ENCODE data around the gene LAMB4. TPM values are rescaled to one million over a fixed set of nuclear protein-coding genes. Genes with fewer than 3 reads are reported as not detected.

The LAMB4 gene
- total and polyA plus RNA-seq, 2 of the 8 experiments (the other 6 are each of a cell fraction or from before 2014, with no cell fraction given), result not detected

DNA sequence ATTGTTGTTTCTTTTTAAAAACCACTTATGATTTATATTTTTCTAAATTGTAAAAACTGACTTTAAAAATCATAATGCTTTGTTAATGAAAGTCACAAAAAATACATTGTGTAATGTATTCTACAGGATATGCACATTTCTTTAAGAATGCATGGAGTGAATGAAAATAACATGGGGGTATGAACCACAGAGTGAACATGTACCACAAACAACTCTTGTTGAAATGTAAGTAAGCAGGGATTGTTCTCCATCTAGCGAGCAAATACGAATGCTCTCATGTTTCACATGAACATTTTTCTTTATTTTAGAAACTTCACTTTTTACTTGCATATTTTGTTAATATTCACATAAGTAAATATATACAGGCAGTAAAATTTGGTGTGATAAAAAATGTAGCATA, 35.6 kb upstream of the LAMB4 start:
- Histone ChIP-seq H4K91ac (replicated peaks; ENCODE audit: insufficient read length, low read length) (no peak overlapping the region), H3K56ac (replicated peaks; ENCODE audit: insufficient read length, low read depth, low read length) (no peak overlapping the region), H3K79me1 (ENCODE audit: low read depth, low read length) (no peaks in the 10 kb centered on the region), H3K23me2 (ENCODE audit: low read depth, low read length) (no peaks in the 10 kb centered on the region), H4K8ac (ENCODE audit: extremely low read depth, insufficient read depth, low read length) (no peak overlapping the region), H4K20me1 (replicated peaks in 1 of 2; ENCODE audit: control insufficient read depth in 1 of 2, insufficient read depth in 2 of 2, low read length in 2 of 2) (no peaks in the 10 kb centered on the region), H3K9me3 (ENCODE audit: insufficient read depth in 2 of 2, low read depth in 1 of 2, low read length in 1 of 2) (no peaks in the 10 kb centered on the region), H3K23ac (ENCODE audit: insufficient read length) (no peak overlapping the region), H3K14ac (ENCODE audit: insufficient read length) (no peak overlapping the region), H3K4ac (replicated peaks; ENCODE audit: insufficient read length, low read depth, low read length) (no peak overlapping the region), H2BK20ac (ENCODE audit: low read length) (no peak overlapping the region), H4K5ac (ENCODE audit: insufficient read length, low read depth, low read length) (no peak overlapping the region), H2AK5ac (ENCODE audit: low read depth, low read length) (no peak overlapping the region), H3K4me2 (ENCODE audit: insufficient read depth in 1 of 2, low read depth in 2 of 2, low read length in 2 of 2) (no peak overlapping the region), H3K4me1 (replicated peaks in 1 of 4; ENCODE audit: control insufficient read depth in 3 of 4, insufficient read depth in 4 of 4, low read length in 3 of 4) (peaks cover 0 to 3% (median 1%) of the 10 kb centered on the region in 4 experiments; a peak in 3 of 7 replicates), H3K4me3 (ENCODE audit: extremely low read depth in 1 of 4, insufficient read depth in 2 of 4, low read depth in 3 of 4, low read length in 4 of 4) (no peak overlapping the region), H2AFZ (ENCODE audit: low read length) (no peak overlapping the region), H2BK5ac (ENCODE audit: low read depth, low read length) (no peak overlapping the region), H2BK12ac (ENCODE audit: low read depth, low read length) (no peak overlapping the region), H3K27me3 (replicated peaks in 1 of 4; ENCODE audit: control insufficient read depth in 3 of 4, extremely low read depth in 1 of 4, insufficient read depth in 3 of 4, low read length in 3 of 4) (no peaks in the 10 kb centered on the region), H3K27ac (ENCODE audit: low read depth, low read length) (no peak overlapping the region), H2BK15ac (ENCODE audit: low read length) (no peak overlapping the region), H3K79me2 (ENCODE audit: control insufficient read depth in 1 of 2, insufficient read depth in 2 of 2, low read length in 2 of 2) (no peaks in the 10 kb centered on the region), H2BK120ac (replicated peaks; ENCODE audit: low read depth, low read length) (no peak overlapping the region), H3K36me3 (ENCODE audit: control insufficient read depth in 2 of 4, insufficient read depth in 4 of 4, low read length in 3 of 4) (no peaks in the 10 kb centered on the region), H3K18ac (ENCODE audit: extremely low read depth, low read length) (no peak overlapping the region), H3K9ac (replicated peaks in 1 of 4; ENCODE audit: extremely low read depth in 1 of 4, low read depth in 3 of 4, low read length in 3 of 4) (no peak overlapping the region)
- FAIRE-seq (no peak), DNase-seq (ENCODE audit: low read depth in 1 of 2, low spot score in 2 of 2) (no peak)
- WGBS, 2 experiments (ENCODE audit: extremely low coverage in 1 of 2, insufficient coverage in 1 of 2, insufficient read length in 1 of 2, insufficient replicate concordance in 2 of 2, low coverage in 1 of 2, low lambda C conversion rate in 2 of 2, missing lambda C conversion rate in 1 of 2), result 92% methylated on average over 2 of the region's 2 CpGs; no CpG with 5 or more reads in 1 of the 2 experiments
- CTCF ChIA-PET (ENCODE audit: partially characterized antibody), result interaction anchor here (0.9 to 1.5 kb wide), 4 partner anchors 13 to 332 kb away, joined by 3 to 5 read pairs (median 3); no protein-coding TSS in a partner anchor
- POLR2A ChIA-PET (ENCODE audit: partially characterized antibody), result no interaction called here
- no peak for TF ChIP-seq CBX8 (IDR thresholded peaks at IDR 0.05; ENCODE audit: borderline replicate concordance, low read depth, low read length)
- TF ChIP-seq SP2 (IDR thresholded peaks at IDR 0.05; ENCODE audit: low read length), result no peak
- TF ChIP-seq TEAD4 (IDR thresholded peaks at IDR 0.05; ENCODE audit: low read depth, low read length), result no peak
- TF ChIP-seq, protein P1, sequence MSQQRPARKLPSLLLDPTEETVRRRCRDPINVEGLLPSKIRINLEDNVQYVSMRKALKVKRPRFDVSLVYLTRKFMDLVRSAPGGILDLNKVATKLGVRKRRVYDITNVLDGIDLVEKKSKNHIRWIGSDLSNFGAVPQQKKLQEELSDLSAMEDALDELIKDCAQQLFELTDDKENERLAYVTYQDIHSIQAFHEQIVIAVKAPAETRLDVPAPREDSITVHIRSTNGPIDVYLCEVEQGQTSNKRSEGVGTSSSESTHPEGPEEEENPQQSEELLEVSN (IDR thresholded peaks at IDR 0.05), result no peak
- no peak for TF ChIP-seq NANOG (IDR thresholded peaks at IDR 0.05; ENCODE audit: insufficient read depth, low read depth, low read length, poor library complexity, severe bottlenecking)
- TF ChIP-seq CBX5 (IDR thresholded peaks at IDR 0.05; ENCODE audit: low read depth, low read length), result no peak

All from H1 (cell line).